Activated CD4-positive, alpha-beta T cell treated with anti-CD3 and anti-CD28 coated beads for 48 hours (primary cell): ENCODE data around the gene RAB18.
"Not testable (repeated sequence)": the region's sequence is repeated elsewhere in the genome, so short reads cannot be mapped to it uniquely, and the experiment has no call there.

Experiments used
- DNase-seq: peaks from one replicate; pipeline ENCODE4 v3.0.0-alpha.2; 2020

Gene RAB18

GRCh38 chr10:27505537-27505936 lies 1.4 kb downstream of the RAB18 start:
- not testable (repeated sequence) for DNase-seq

- DNase-seq = no peak
Measured at GRCh38 chr10:27506280-27506679, 2.2 kb downstream of the RAB18 start.

- DNase-seq = no peak
Measured at GRCh38 chr10:27512548-27512947, 8.4 kb downstream of the RAB18 start.

GRCh38 chr10:27513451-27514191 lies 9.5 kb downstream of the RAB18 start:
- no peak for DNase-seq

- DNase-seq = no peak
Measured at GRCh38 chr10:27514243-27514642, 10.1 kb downstream of the RAB18 start.

- no peak for DNase-seq
Measured at GRCh38 chr10:27518261-27518660, 14.2 kb downstream of the RAB18 start.

GRCh38 chr10:27525819-27526218 lies 21.7 kb downstream of the RAB18 start:
- DNase-seq = no peak

- no peak for DNase-seq
Measured at GRCh38 chr10:27526242-27526641, 22.1 kb downstream of the RAB18 start.

- DNase-seq = no peak
Measured at GRCh38 chr10:27527666-27528295, 23.7 kb downstream of the RAB18 start.

GRCh38 chr10:27529010-27529783 lies 25.1 kb downstream of the RAB18 start:
- DNase-seq = no peak

- DNase-seq = no peak
Measured at GRCh38 chr10:27530477-27530876, 26.4 kb downstream of the RAB18 start.

- no peak for DNase-seq
Measured at GRCh38 chr10:27531336-27531847, 27.3 kb downstream of the RAB18 start.

- DNase-seq = no peak
Measured at GRCh38 chr10:27534161-27534700, 30.1 kb downstream of the RAB18 start.

- DNase-seq = no peak
Measured at GRCh38 chr10:27535317-27535716, 31.2 kb downstream of the RAB18 start.

GRCh38 chr10:27536437-27536836 lies 32.3 kb downstream of the RAB18 start:
- DNase-seq = no peak

- DNase-seq = no peak
Measured at GRCh38 chr10:27537166-27537565, 33.1 kb downstream of the RAB18 start.

- DNase-seq = no peak
Measured at GRCh38 chr10:27537787-27538186, 33.7 kb downstream of the RAB18 start.

- no peak for DNase-seq
Measured at GRCh38 chr10:27540672-27541071, 36.6 kb downstream of the RAB18 start.

- no peak for DNase-seq
Measured at GRCh38 chr10:27541796-27542729, 38.0 kb downstream of the RAB18 start.

GRCh38 chr10:27542812-27543211 lies 38.7 kb downstream of the RAB18 start:
- DNase-seq = no peak

GRCh38 chr10:27547047-27547446 lies 42.9 kb downstream of the RAB18 start:
- DNase-seq = no peak

GRCh38 chr10:27547482-27547881 lies 43.4 kb downstream of the RAB18 start:
- no peak for DNase-seq
